Measurements from ENCODE around the gene NTSR2. TPM values are rescaled to one million over a fixed set of nuclear protein-coding genes. Genes with fewer than 3 reads are reported as not detected.

Gene NTSR2
- total and polyA plus RNA-seq, 8 donors: not detected

DNA sequence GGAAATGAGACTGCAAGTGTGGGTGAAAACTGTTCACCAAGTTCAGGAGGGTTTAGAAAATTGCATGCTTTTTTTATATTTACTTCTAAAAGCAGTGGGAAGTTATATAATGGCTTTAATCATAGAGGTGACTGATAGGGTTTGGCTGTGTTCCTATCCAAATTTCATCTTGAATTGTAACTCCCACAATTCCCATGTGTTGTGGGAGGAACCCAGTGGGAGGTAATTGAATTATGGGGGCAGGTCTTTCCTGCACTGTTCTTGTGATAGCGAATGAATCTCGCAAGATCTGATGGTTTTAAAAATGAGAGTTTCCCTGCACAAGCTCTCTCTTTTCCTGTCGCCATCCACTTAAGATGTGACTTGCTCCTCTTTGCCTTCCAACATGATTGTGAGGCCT is 35.7 kb upstream of the NTSR2 start:
- peaks cover 0 to 5% (median 2%) of the 10 kb centered on the region in 3 donors for H3K4me1 ChIP-seq
- ATAC-seq (no peak), DNase-seq (no peak), FAIRE-seq (no peak)
- intact Hi-C loops (cut with DNase I): no loop called here
- no peaks in the 10 kb centered on the region for H3K27me3 ChIP-seq
- H3K4me3 ChIP-seq: no peak overlapping the region
- no peaks in the 10 kb centered on the region for H3K9me3 ChIP-seq
- no peaks in the 10 kb centered on the region for H3K36me3 ChIP-seq
- TF ChIP-seq, protein P1, sequence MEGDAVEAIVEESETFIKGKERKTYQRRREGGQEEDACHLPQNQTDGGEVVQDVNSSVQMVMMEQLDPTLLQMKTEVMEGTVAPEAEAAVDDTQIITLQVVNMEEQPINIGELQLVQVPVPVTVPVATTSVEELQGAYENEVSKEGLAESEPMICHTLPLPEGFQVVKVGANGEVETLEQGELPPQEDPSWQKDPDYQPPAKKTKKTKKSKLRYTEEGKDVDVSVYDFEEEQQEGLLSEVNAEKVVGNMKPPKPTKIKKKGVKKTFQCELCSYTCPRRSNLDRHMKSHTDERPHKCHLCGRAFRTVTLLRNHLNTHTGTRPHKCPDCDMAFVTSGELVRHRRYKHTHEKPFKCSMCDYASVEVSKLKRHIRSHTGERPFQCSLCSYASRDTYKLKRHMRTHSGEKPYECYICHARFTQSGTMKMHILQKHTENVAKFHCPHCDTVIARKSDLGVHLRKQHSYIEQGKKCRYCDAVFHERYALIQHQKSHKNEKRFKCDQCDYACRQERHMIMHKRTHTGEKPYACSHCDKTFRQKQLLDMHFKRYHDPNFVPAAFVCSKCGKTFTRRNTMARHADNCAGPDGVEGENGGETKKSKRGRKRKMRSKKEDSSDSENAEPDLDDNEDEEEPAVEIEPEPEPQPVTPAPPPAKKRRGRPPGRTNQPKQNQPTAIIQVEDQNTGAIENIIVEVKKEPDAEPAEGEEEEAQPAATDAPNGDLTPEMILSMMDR (IDR thresholded peaks at IDR 0.05): no peak
- 92 to 96% methylated on average over 3 of the region's 3 CpGs for WGBS, 2 donors
- no peak overlapping the region for H3K27ac ChIP-seq

DNA sequence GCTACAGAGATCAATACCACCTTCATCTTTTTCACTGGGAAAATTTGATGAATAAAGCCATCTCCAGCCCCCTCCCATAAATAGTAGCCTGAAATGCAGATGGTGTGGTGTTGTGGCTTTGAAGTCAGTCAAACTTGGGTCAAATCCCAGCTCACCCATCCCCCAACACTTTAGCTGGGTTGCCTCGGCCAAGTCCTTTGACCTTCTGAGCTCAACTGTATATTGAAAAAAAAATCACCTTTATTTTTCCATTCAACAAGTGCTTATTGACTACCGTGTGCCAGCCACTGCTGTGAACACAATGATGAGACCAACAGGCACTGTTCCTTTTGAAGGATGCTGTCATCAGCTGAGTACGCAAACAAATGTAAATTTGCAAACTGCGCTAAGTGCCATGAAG is 35.1 kb upstream of the NTSR2 start:
- H3K9me3 ChIP-seq: no peaks in the 10 kb centered on the region
- H3K36me3 ChIP-seq: no peaks in the 10 kb centered on the region
- DNase-seq (no peak), FAIRE-seq (no peak), ATAC-seq (peak in 1 of 4 donors; percentile 35)
- TF ChIP-seq, protein P1 (IDR thresholded peaks at IDR 0.05): no peak
- H3K4me3 ChIP-seq: no peak overlapping the region
- intact Hi-C loops (cut with DNase I): no loop called here
- H3K27ac ChIP-seq: no peak overlapping the region
- H3K27me3 ChIP-seq: no peaks in the 10 kb centered on the region
- no peaks in the 10 kb centered on the region for H3K4me1 ChIP-seq
- WGBS, 2 donors: 57% methylated on average over 4 of the region's 4 CpGs

DNA sequence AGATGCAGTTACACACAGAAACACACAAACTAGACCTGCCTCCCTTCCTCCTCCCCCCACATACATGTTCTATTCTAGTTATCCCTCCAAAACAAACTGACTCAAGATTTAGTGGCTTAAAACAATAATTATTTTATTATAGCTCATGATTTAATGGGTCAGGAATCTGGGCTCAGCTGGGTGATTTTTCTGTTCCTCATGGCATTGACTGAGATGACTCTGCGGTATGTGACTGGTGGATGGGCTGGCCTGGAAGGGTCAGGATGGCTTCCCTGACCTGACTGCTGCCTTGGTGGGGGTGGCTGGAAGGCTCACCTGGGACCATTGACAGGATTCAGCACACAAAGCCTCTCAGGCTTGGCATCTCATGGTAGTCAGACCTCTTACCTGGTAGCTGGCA is 33.7 kb upstream of the NTSR2 start:
- DNase-seq (no peak), FAIRE-seq (no peak), ATAC-seq (peak in 1 of 4 donors; percentile 26)
- H3K36me3 ChIP-seq: no peaks in the 10 kb centered on the region
- no peaks in the 10 kb centered on the region for H3K9me3 ChIP-seq
- TF ChIP-seq, protein P1 (IDR thresholded peaks at IDR 0.05): no peak
- no peaks in the 10 kb centered on the region for H3K27me3 ChIP-seq
- intact Hi-C loops (cut with DNase I): no loop called here
- no peak overlapping the region for H3K4me3 ChIP-seq
- no peaks in the 10 kb centered on the region for H3K4me1 ChIP-seq
- H3K27ac ChIP-seq: no peak overlapping the region
- 75% methylated on average over 1 of the region's 1 CpG for WGBS, 2 donors

DNA sequence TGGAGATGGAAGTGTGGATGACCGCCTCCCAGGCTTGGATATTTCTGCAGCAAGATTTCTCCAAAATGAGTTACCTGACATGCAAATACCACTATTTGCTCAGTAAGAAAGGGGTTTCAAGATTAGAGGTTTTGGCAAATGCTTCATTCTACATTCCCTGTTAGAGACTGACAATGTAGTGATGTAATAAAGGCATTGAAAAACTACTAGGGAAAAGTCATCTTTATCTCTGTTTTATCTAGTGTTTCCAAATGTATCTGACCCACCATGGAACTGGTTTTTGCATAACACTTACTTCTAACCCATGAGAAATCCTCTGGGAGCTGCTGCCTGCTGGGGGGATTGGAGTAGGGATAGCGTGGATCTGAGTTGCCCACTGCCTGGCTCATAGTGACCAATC is 33.0 kb upstream of the NTSR2 start:
- no peak for DNase-seq
- 89 to 96% methylated on average over 2 of the region's 2 CpGs for WGBS, 2 donors
- Histone ChIP-seq H3K9me3 (no peaks in the 10 kb centered on the region), H3K36me3 (no peaks in the 10 kb centered on the region), H3K4me1 (no peaks in the 10 kb centered on the region), H3K4me3 (no peak overlapping the region), H3K27me3 (no peaks in the 10 kb centered on the region), H3K27ac (no peak overlapping the region)
- FAIRE-seq: no peak
- TF ChIP-seq, protein P1 (IDR thresholded peaks at IDR 0.05): no peak
- no peak for ATAC-seq
- intact Hi-C loops (cut with DNase I): no loop called here

DNA sequence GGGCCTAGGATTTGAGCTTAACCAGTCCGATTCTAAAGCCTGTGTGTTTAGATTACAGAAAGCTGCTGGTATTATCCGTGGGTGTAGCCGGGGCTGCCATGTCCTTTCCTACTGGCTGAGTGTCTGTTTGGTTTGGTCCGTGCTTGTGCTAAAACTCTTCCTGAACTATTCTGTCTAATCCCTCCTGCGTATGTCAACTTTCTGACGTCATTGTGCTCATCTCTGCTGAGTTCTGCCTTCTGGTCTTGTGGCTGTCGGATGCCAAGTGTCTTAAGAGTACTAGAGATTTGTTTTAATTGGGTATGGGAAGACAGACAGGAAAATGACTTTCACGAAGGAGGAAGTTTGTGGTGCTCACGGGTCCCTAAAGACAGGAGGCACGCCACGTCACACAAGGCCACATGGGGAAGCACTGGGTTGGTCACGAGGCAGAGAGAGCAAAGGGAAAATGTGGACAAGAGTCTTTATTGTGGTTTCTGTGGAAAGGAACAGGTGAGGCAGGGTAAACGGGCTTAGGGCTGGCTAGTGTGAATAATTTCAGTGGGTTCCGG is 31.8 kb upstream of the NTSR2 start:
- WGBS, 2 donors: 74 to 79% methylated on average over 14 of the region's 14 CpGs
- TF ChIP-seq, protein P1 (IDR thresholded peaks at IDR 0.05): no peak
- no peak overlapping the region for H3K27ac ChIP-seq
- H3K27me3 ChIP-seq: no peaks in the 10 kb centered on the region
- FAIRE-seq (no peak), ATAC-seq (peak in 2 of 4 donors; percentile 37 to 48), DNase-seq (peak in 1 of 6 donors; percentile 55)
- no peak overlapping the region for H3K4me3 ChIP-seq
- no peaks in the 10 kb centered on the region for H3K36me3 ChIP-seq
- no peaks in the 10 kb centered on the region for H3K9me3 ChIP-seq
- H3K4me1 ChIP-seq: no peaks in the 10 kb centered on the region
- intact Hi-C loops (cut with DNase I): no loop called here
